KMS-11 (cell line): ENCODE results near the gene KLHL24.

Experiments
- H2AFZ ChIP-seq: fragments of 200-600 bp; sonication (generic); 2 replicates; pipeline ENCODE4 v1.6.1; 2016; ENCODE audit warnings: antibody characterized with exemption, mixed run types, low read depth
- H3K27ac ChIP-seq: fragments of 200-600 bp; sonication (generic); 2 replicates; pipeline ENCODE4 v1.6.1; 2016; ENCODE audit warnings: mild to moderate bottlenecking, mixed run types
- H3K27me3 ChIP-seq: fragments of 200-600 bp; sonication (generic); 2 replicates; pipeline ENCODE4 v1.6.1; 2017; ENCODE audit warnings: mild to moderate bottlenecking, low read depth, mixed run types, moderate library complexity; ENCODE audit not compliant: insufficient read depth
- H3K36me3 ChIP-seq: fragments of 200-600 bp; sonication (generic); 2 replicates; pipeline ENCODE4 v1.6.1; 2017; ENCODE audit warnings: mild to moderate bottlenecking, mixed run types; ENCODE audit not compliant: insufficient read depth
- H3K4me1 ChIP-seq: fragments of 200-600 bp; sonication (generic); 2 replicates; pipeline ENCODE4 v1.6.1; 2016; ENCODE audit warnings: mild to moderate bottlenecking, low read depth, mixed run types; ENCODE audit not compliant: poor library complexity, severe bottlenecking
- H3K4me2 ChIP-seq: fragments of 200-600 bp; sonication (generic); 2 replicates; pipeline ENCODE4 v1.7.0; 2016; ENCODE audit warnings: mild to moderate bottlenecking, mixed run types
- H3K4me3 ChIP-seq: fragments of 200-600 bp; sonication (generic); IDR thresholded peaks from 2 replicates; pipeline ENCODE4 v1.6.1; 2017; ENCODE audit warnings: low read depth, low read length, mixed read lengths; ENCODE audit not compliant: insufficient read depth
- H3K79me2 ChIP-seq: fragments of 200-600 bp; sonication (generic); 2 replicates; pipeline ENCODE4 v1.6.1; 2016; ENCODE audit warnings: low read depth, mixed run types; ENCODE audit not compliant: insufficient read depth
- H3K9ac ChIP-seq: fragments of 200-600 bp; sonication (generic); 2 replicates; pipeline ENCODE4 v1.6.1; 2016; ENCODE audit warnings: mild to moderate bottlenecking, mixed run types
- H4K20me1 ChIP-seq: fragments of 200-600 bp; sonication (generic); 2 replicates; pipeline ENCODE4 v1.6.1; 2016; ENCODE audit warnings: mild to moderate bottlenecking, mixed run types; ENCODE audit not compliant: insufficient read depth
- CTCF ChIP-seq: fragments of 200-600 bp; sonication (generic); conservative IDR thresholded peaks from 2 replicates; pipeline ENCODE4 v1.6.1; 2017; ENCODE audit warnings: low read depth, mild to moderate bottlenecking, antibody characterized with exemption, low read length, moderate library complexity, mixed read lengths

KLHL24 gene

GRCh38 chr3:183613366-183614285 lies 21.8 kb upstream of the KLHL24 start:
- Histone ChIP-seq H3K4me3 (no peak overlapping the region), H4K20me1 (no peaks in the 10 kb centered on the region)

GRCh38 chr3:183618542-183618941 lies 16.9 kb upstream of the KLHL24 start:
- Histone ChIP-seq H3K27ac (no peak overlapping the region), H3K36me3 (no peaks in the 10 kb centered on the region), H3K4me2 (no peak overlapping the region), H3K9ac (no peak overlapping the region), H3K79me2 (no peaks in the 10 kb centered on the region), H3K4me1 (no peaks in the 10 kb centered on the region), H3K4me3 (no peak overlapping the region), H2AFZ (no peak overlapping the region), H4K20me1 (no peaks in the 10 kb centered on the region), H3K27me3 (no peaks in the 10 kb centered on the region)
- TF ChIP-seq CTCF: no peak

More at GRCh38 chr3:183613366-183614285, 21.8 kb upstream of the KLHL24 start:
- H3K79me2 ChIP-seq: no peaks in the 10 kb centered on the region
- H3K4me2 ChIP-seq: no peak overlapping the region
- H3K27ac ChIP-seq: no peak overlapping the region
- H3K36me3 ChIP-seq: no peaks in the 10 kb centered on the region
- no peaks in the 10 kb centered on the region for H3K4me1 ChIP-seq
- no peaks in the 10 kb centered on the region for H3K27me3 ChIP-seq
- no peak overlapping the region for H2AFZ ChIP-seq
- no peak overlapping the region for H3K9ac ChIP-seq
- no peak for TF ChIP-seq CTCF

GRCh38 chr3:183619010-183619409 lies 16.4 kb upstream of the KLHL24 start:
- no peaks in the 10 kb centered on the region for H3K4me1 ChIP-seq
- H4K20me1 ChIP-seq: no peaks in the 10 kb centered on the region
- H3K27ac ChIP-seq: no peak overlapping the region
- no peaks in the 10 kb centered on the region for H3K36me3 ChIP-seq
- H3K79me2 ChIP-seq: no peaks in the 10 kb centered on the region
- H3K27me3 ChIP-seq: no peaks in the 10 kb centered on the region
- no peak overlapping the region for H2AFZ ChIP-seq
- H3K9ac ChIP-seq: no peak overlapping the region
- no peak overlapping the region for H3K4me2 ChIP-seq
- H3K4me3 ChIP-seq: no peak overlapping the region
- TF ChIP-seq CTCF: no peak

- Histone ChIP-seq H3K4me3 (no peak overlapping the region), H3K9ac (no peak overlapping the region), H3K27ac (no peak overlapping the region), H3K79me2 (no peaks in the 10 kb centered on the region), H3K27me3 (no peaks in the 10 kb centered on the region), H3K36me3 (no peaks in the 10 kb centered on the region), H3K4me2 (no peak overlapping the region), H4K20me1 (no peaks in the 10 kb centered on the region), H2AFZ (no peak overlapping the region), H3K4me1 (no peaks in the 10 kb centered on the region)
- TF ChIP-seq CTCF: no peak
Measured at GRCh38 chr3:183619624-183620251, 15.7 kb upstream of the KLHL24 start.
